GM19025 (cell line): ENCODE measurements around the gene RAB15.
"Not testable (repeated sequence)": the region's sequence is repeated elsewhere in the genome, so short reads cannot be mapped to it uniquely, and the experiment has no call there.

ENCODE experiments used
- ATAC-seq: cut with Tn5 transposase; IDR thresholded peaks from one replicate; pipeline ENCODE4 v1.9.1; 2021; ENCODE audit warnings: mild to moderate bottlenecking, low read depth, moderate library complexity; ENCODE audit not compliant: unreplicated experiment

The RAB15 gene

GRCh38 chr14:64914237-64915028, 57.7 kb downstream of the RAB15 start, which contains the start of gene CHURC1:
Gene CHURC1, plus strand, starts transcription at chr14:64914455. Its CDS starts 41 bp downstream, at chr14:64914496.
- peak; percentile 98 for ATAC-seq

- ATAC-seq = not testable (repeated sequence)
Measured at GRCh38 chr14:64913477-64913876, 58.7 kb downstream of the RAB15 start.

- ATAC-seq = no peak
Measured at GRCh38 chr14:64912261-64912660, 59.9 kb downstream of the RAB15 start.

- ATAC-seq = no peak
Measured at GRCh38 chr14:64910847-64911495, 61.2 kb downstream of the RAB15 start.

GRCh38 chr14:64906022-64906421, 66.1 kb downstream of the RAB15 start:
- ATAC-seq = no peak

GRCh38 chr14:64899958-64900357, 72.2 kb downstream of the RAB15 start:
- no peak for ATAC-seq
